ENCODE measurements around the gene KCNJ15.

The KCNJ15 gene

DNA sequence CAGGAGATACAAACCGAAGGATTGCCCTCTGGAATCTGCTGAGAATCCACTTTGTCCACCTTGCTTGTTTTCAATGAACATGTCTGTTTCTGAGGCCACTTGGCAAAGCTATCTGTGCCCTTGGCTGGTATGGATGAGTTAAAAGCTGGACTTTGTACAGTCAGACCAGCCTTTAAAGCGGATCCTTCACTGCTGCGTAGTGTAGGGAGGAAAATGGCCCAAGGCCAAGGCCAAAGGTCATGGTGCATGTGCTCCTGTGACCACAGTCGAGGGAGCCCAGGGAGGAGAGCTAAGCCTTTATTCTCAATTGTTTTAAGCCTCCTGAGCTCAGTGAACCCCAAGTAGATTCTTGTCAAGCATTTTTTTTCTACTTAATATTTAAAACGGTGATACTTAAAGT lies 37.0 kb downstream of the KCNJ15 start:
- Histone ChIP-seq H4K91ac (ENCODE audit: low read depth, low read length, poor library complexity) (no peak overlapping the region), H3K4me3 (ENCODE audit: low read length in 2 of 2) (no peak overlapping the region), H4K8ac (ENCODE audit: low read depth, low read length) (no peak overlapping the region), H2AK5ac (ENCODE audit: low read depth, low read length) (no peak overlapping the region), H3K4me1 (ENCODE audit: control insufficient read depth in 2 of 2, insufficient read depth in 1 of 2, low read depth in 1 of 2, low read length in 2 of 2) (peaks cover 1 to 7% of the 10 kb centered on the region in 2 donors), H3K27ac (replicated peaks; ENCODE audit: low read length) (no peak overlapping the region), H3K9me3 (replicated peaks in 1 of 2; ENCODE audit: control insufficient read depth in 2 of 2, insufficient read depth in 1 of 2, low read depth in 1 of 2, low read length in 2 of 2) (no peaks in the 10 kb centered on the region), H2BK5ac (ENCODE audit: low read length) (no peak overlapping the region), H3K79me1 (ENCODE audit: low read depth, low read length) (no peaks in the 10 kb centered on the region), H2BK15ac (ENCODE audit: low read length) (no peak overlapping the region), H3K14ac (ENCODE audit: low read length) (no peak overlapping the region), H3K23ac (ENCODE audit: low read depth, low read length, poor library complexity) (no peak overlapping the region), H2BK120ac (ENCODE audit: low read depth, low read length) (no peak overlapping the region), H3K27me3 (ENCODE audit: control insufficient read depth in 3 of 3, insufficient read depth in 3 of 3, low read depth in 1 of 3, low read length in 3 of 3) (no peaks in the 10 kb centered on the region), H2BK12ac (ENCODE audit: low read length) (no peak overlapping the region), H3K9ac (ENCODE audit: low read depth, low read length, poor library complexity) (no peak overlapping the region), H3K4ac (ENCODE audit: low read length) (no peak overlapping the region), H2AFZ (ENCODE audit: low read length) (no peak overlapping the region), H3K4me2 (ENCODE audit: insufficient read depth, low read length, poor library complexity, severe bottlenecking) (no peak overlapping the region), H3K36me3 (replicated peaks in 1 of 2; ENCODE audit: control insufficient read depth in 2 of 2, insufficient read depth in 2 of 2, low read length in 2 of 2) (no peaks in the 10 kb centered on the region), H3K18ac (ENCODE audit: low read length) (no peak overlapping the region)
- no peak for DNase-seq (ENCODE audit: low spot score)
- WGBS, 2 donors (ENCODE audit: extremely low coverage in 2 of 2, insufficient read length in 2 of 2, insufficient replicate concordance in 1 of 2) = no CpG with 5 or more reads among the region's 5 CpGs

DNA sequence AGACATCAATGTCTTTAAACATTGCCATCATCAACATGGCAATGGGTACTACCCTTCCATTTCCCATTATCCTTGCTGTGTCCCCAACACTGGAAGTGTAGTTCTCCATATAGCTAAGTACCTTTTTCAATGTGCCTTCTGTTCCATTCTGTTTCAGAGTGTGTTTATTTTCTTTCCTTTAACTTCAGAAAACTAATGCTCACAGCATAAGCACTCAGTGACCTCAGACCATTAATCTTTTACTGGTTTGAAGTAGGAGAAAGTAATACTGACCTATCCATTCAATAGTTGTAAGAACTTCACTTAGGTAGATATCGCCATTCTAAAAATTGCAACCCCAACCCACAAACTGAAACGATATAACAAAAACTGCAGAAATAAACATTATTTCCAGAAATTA lies 37.8 kb downstream of the KCNJ15 start:
- H3K36me3 ChIP-seq (replicated peaks in 1 of 2; ENCODE audit: control insufficient read depth in 2 of 2, insufficient read depth in 2 of 2, low read length in 2 of 2) = no peaks in the 10 kb centered on the region
- no peak overlapping the region for H3K9ac ChIP-seq (ENCODE audit: low read depth, low read length, poor library complexity)
- H2AFZ ChIP-seq (ENCODE audit: low read length) = no peak overlapping the region
- H3K18ac ChIP-seq (ENCODE audit: low read length) = no peak overlapping the region
- H3K4ac ChIP-seq (ENCODE audit: low read length) = no peak overlapping the region
- no peak for DNase-seq (ENCODE audit: low spot score)
- peaks cover 1 to 7% of the 10 kb centered on the region in 2 donors for H3K4me1 ChIP-seq (ENCODE audit: control insufficient read depth in 2 of 2, insufficient read depth in 1 of 2, low read depth in 1 of 2, low read length in 2 of 2)
- H3K27me3 ChIP-seq (ENCODE audit: control insufficient read depth in 3 of 3, insufficient read depth in 3 of 3, low read depth in 1 of 3, low read length in 3 of 3) = no peaks in the 10 kb centered on the region
- H4K8ac ChIP-seq (ENCODE audit: low read depth, low read length) = no peak overlapping the region
- H2BK120ac ChIP-seq (ENCODE audit: low read depth, low read length) = no peak overlapping the region
- no peak overlapping the region for H2BK12ac ChIP-seq (ENCODE audit: low read length)
- no peak overlapping the region for H3K23ac ChIP-seq (ENCODE audit: low read depth, low read length, poor library complexity)
- no peak overlapping the region for H3K14ac ChIP-seq (ENCODE audit: low read length)
- H4K91ac ChIP-seq (ENCODE audit: low read depth, low read length, poor library complexity) = no peak overlapping the region
- no peaks in the 10 kb centered on the region for H3K79me1 ChIP-seq (ENCODE audit: low read depth, low read length)
- no peak overlapping the region for H3K4me3 ChIP-seq (ENCODE audit: low read length in 2 of 2)
- no peak overlapping the region for H3K4me2 ChIP-seq (ENCODE audit: insufficient read depth, low read length, poor library complexity, severe bottlenecking)
- H2AK5ac ChIP-seq (ENCODE audit: low read depth, low read length) = no peak overlapping the region
- no peak overlapping the region for H3K27ac ChIP-seq (replicated peaks; ENCODE audit: low read length)
- no CpG with 5 or more reads among the region's 2 CpGs for WGBS, 2 donors (ENCODE audit: extremely low coverage in 2 of 2, insufficient read length in 2 of 2, insufficient replicate concordance in 1 of 2)
- H3K9me3 ChIP-seq (replicated peaks in 1 of 2; ENCODE audit: control insufficient read depth in 2 of 2, insufficient read depth in 1 of 2, low read depth in 1 of 2, low read length in 2 of 2) = no peaks in the 10 kb centered on the region
- no peak overlapping the region for H2BK5ac ChIP-seq (ENCODE audit: low read length)
- H2BK15ac ChIP-seq (ENCODE audit: low read length) = no peak overlapping the region

DNA sequence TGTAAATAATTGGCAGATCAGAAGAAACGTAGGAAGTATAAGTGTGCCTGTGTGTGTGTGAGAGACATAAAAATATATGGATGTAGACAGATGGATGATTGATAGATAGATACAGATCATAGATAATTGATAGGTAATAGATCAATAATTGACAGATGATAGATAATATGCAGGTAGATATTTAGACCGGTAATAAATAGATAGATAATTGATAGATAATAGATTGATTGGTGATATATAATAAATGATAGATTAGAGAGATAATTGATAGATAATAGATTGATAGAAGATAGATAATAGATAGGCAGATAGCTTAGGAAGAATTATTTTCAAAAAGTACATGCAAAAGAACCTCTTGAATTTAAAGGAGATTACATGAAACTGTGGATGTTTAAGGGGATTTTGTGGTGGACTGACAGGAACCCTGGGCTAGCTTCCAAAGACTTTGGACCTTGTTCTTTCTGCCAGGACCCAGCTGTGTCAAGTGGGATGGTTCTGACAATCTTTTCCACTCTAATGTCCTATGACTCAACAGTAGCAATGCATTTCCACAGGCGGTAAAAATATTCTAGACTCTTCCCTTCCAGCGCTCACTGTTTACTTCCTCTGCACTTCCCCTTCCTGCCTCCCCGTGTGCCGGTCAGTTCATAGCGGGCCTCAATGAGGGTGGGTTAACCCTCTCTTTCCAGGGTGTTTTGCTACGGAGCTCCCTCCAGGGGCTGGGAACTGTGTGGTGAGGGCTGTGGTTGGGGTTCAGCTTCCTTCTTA lies 39.4 kb downstream of the KCNJ15 start:
- no peak overlapping the region for H2BK5ac ChIP-seq (ENCODE audit: low read length)

DNA sequence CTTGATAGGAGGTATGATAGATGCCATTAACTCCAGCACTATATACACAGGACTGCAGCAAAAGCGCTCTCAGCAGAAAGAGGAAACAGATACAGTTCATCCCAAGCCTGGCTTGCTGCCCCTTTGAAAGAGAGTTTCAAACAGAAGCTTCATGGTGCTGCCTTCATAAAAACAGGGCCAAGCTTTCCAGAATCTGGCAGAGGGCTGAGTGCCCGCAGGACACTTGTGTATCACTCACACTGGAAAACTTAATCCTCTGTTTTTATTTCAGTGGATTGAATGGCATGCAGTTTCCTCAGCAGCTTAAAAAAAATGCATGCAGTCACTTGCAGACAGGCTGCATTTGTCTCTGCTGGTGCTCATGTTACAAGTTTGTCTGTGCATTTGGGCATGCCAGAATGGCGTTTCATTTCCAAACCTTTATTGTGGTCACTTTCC lies 40.4 kb downstream of the KCNJ15 start:
- no peak overlapping the region for H2AK5ac ChIP-seq (ENCODE audit: low read depth, low read length)
- no peak overlapping the region for H2BK120ac ChIP-seq (ENCODE audit: low read depth, low read length)
- no peak overlapping the region for H3K9ac ChIP-seq (ENCODE audit: low read depth, low read length, poor library complexity)
- no peak overlapping the region for H2BK12ac ChIP-seq (ENCODE audit: low read length)
- H3K14ac ChIP-seq (ENCODE audit: low read length) = no peak overlapping the region
- no peak overlapping the region for H2BK5ac ChIP-seq (ENCODE audit: low read length)
- no peak overlapping the region for H3K4me3 ChIP-seq (ENCODE audit: low read length in 2 of 2)
- no peaks in the 10 kb centered on the region for H3K27me3 ChIP-seq (ENCODE audit: control insufficient read depth in 3 of 3, insufficient read depth in 3 of 3, low read depth in 1 of 3, low read length in 3 of 3)
- no peak overlapping the region for H2BK15ac ChIP-seq (ENCODE audit: low read length)
- no peak overlapping the region for H3K27ac ChIP-seq (replicated peaks; ENCODE audit: low read length)
- no peak for DNase-seq (ENCODE audit: low spot score)
- no peaks in the 10 kb centered on the region for H3K36me3 ChIP-seq (replicated peaks in 1 of 2; ENCODE audit: control insufficient read depth in 2 of 2, insufficient read depth in 2 of 2, low read length in 2 of 2)
- H2AFZ ChIP-seq (ENCODE audit: low read length) = peak overlapping the region; percentile 19
- no peak overlapping the region for H4K8ac ChIP-seq (ENCODE audit: low read depth, low read length)
- no peak overlapping the region for H4K91ac ChIP-seq (ENCODE audit: low read depth, low read length, poor library complexity)
- no peak overlapping the region for H3K4ac ChIP-seq (ENCODE audit: low read length)
- peaks cover 0 to 2% of the 10 kb centered on the region in 2 donors for H3K9me3 ChIP-seq (replicated peaks in 1 of 2; ENCODE audit: control insufficient read depth in 2 of 2, insufficient read depth in 1 of 2, low read depth in 1 of 2, low read length in 2 of 2)
- H3K23ac ChIP-seq (ENCODE audit: low read depth, low read length, poor library complexity) = no peak overlapping the region
- no peak overlapping the region for H3K18ac ChIP-seq (ENCODE audit: low read length)
- no CpG with 5 or more reads among the region's 3 CpGs for WGBS, 2 donors (ENCODE audit: extremely low coverage in 2 of 2, insufficient read length in 2 of 2, insufficient replicate concordance in 1 of 2)
- H3K4me1 ChIP-seq (ENCODE audit: control insufficient read depth in 2 of 2, insufficient read depth in 1 of 2, low read depth in 1 of 2, low read length in 2 of 2) = peaks cover 1 to 9% of the 10 kb centered on the region in 2 donors
- H3K4me2 ChIP-seq (ENCODE audit: insufficient read depth, low read length, poor library complexity, severe bottlenecking) = no peak overlapping the region
- H3K79me1 ChIP-seq (ENCODE audit: low read depth, low read length) = no peaks in the 10 kb centered on the region

More for the DNA sequence above, 39.4 kb downstream of the KCNJ15 start:
- H3K18ac ChIP-seq (ENCODE audit: low read length) = no peak overlapping the region
- no peak for DNase-seq (ENCODE audit: low spot score)
- no peak overlapping the region for H4K91ac ChIP-seq (ENCODE audit: low read depth, low read length, poor library complexity)
- H3K79me1 ChIP-seq (ENCODE audit: low read depth, low read length) = no peaks in the 10 kb centered on the region
- H3K27ac ChIP-seq (replicated peaks; ENCODE audit: low read length) = no peak overlapping the region
- H2AFZ ChIP-seq (ENCODE audit: low read length) = peak overlapping the region; percentile 45
- WGBS, 2 donors (ENCODE audit: extremely low coverage in 2 of 2, insufficient read length in 2 of 2, insufficient replicate concordance in 1 of 2) = 100% methylated on average over 1 of the region's 8 CpGs
- no peak overlapping the region for H3K4me2 ChIP-seq (ENCODE audit: insufficient read depth, low read length, poor library complexity, severe bottlenecking)
- no peaks in the 10 kb centered on the region for H3K27me3 ChIP-seq (ENCODE audit: control insufficient read depth in 3 of 3, insufficient read depth in 3 of 3, low read depth in 1 of 3, low read length in 3 of 3)
- no peak overlapping the region for H3K14ac ChIP-seq (ENCODE audit: low read length)
- no peak overlapping the region for H3K4me3 ChIP-seq (ENCODE audit: low read length in 2 of 2)
- H4K8ac ChIP-seq (ENCODE audit: low read depth, low read length) = no peak overlapping the region
- H3K9me3 ChIP-seq (replicated peaks in 1 of 2; ENCODE audit: control insufficient read depth in 2 of 2, insufficient read depth in 1 of 2, low read depth in 1 of 2, low read length in 2 of 2) = no peaks in the 10 kb centered on the region
- no peak overlapping the region for H2BK120ac ChIP-seq (ENCODE audit: low read depth, low read length)
- H3K9ac ChIP-seq (ENCODE audit: low read depth, low read length, poor library complexity) = no peak overlapping the region
- H2BK12ac ChIP-seq (ENCODE audit: low read length) = no peak overlapping the region
- H3K4me1 ChIP-seq (ENCODE audit: control insufficient read depth in 2 of 2, insufficient read depth in 1 of 2, low read depth in 1 of 2, low read length in 2 of 2) = peaks cover 1 to 7% of the 10 kb centered on the region in 2 donors
- H2AK5ac ChIP-seq (ENCODE audit: low read depth, low read length) = no peak overlapping the region
- H2BK15ac ChIP-seq (ENCODE audit: low read length) = no peak overlapping the region
- no peak overlapping the region for H3K23ac ChIP-seq (ENCODE audit: low read depth, low read length, poor library complexity)
- H3K36me3 ChIP-seq (replicated peaks in 1 of 2; ENCODE audit: control insufficient read depth in 2 of 2, insufficient read depth in 2 of 2, low read length in 2 of 2) = no peaks in the 10 kb centered on the region
- no peak overlapping the region for H3K4ac ChIP-seq (ENCODE audit: low read length)
